C1 segment of cervical spinal cord (tissue), 14 donors: ENCODE results near the gene MEOX1.
"Not testable (repeated sequence)": the region's sequence is repeated elsewhere in the genome, so short reads cannot be mapped to it uniquely, and the experiment has no call there.

Source experiments
- DNase-seq, 14 donors: peaks; one replicate each; lab custom pipeline; 2025; lab: John Stamatoyannopoulos, UW

Gene MEOX1

DNA sequence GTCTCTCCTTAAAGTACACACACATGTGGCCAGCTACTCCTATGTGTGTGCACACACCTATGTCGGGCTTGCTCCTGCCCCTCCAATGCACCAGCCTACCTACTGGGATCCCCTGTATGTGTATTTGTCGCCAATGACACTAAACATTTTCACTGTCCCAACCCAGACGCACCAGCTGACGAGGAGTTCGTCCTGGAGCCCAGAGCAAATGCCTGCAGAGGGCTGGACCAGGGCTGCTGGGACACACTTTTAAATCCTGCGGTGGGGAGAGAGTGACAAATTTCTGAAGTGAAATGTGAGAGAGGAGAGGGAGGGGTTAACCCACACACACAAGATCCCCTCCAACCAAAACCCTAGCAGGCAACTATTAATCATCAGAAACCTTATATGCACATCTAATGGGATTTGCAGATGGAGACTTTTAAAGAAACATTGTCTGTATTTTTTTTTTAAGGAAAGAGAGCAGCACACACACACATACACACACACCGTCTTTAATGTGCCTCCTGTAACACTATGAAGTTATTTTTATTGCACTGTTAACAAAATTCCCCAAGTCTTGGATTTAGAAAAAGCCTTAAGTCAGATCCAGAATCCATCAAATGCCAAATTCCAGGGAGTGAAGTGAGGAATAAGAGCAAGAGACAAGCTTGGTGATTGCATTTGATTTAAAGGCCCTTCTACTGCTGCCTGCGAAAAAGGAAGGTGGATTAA lies at the start of gene MEOX1:
MEOX1 (minus strand) TSS at position 224 of the 714 bp plus-strand sequence. CDS start 388 bp downstream, outside the sequence.
- no peak for DNase-seq

DNA sequence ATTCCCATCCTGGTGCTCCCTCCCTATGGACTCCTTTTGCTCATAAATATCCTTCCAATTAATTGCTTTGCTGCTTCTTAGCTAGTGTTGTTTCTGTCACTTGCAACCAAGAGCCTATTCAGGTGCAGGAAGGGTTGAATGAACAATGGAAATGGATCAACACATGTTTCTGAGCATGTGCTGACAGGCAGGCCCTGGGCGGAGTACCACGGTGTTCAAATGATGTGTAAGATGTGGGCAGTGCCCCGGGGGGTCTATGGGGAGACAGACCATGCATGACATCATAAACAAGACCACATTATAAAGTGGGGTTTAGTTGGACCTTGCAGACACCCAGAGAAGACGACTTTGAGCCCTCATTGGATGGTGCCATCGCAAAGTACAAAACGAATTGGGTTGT lies 48.4 kb upstream of the MEOX1 start:
- no peak for DNase-seq

DNA sequence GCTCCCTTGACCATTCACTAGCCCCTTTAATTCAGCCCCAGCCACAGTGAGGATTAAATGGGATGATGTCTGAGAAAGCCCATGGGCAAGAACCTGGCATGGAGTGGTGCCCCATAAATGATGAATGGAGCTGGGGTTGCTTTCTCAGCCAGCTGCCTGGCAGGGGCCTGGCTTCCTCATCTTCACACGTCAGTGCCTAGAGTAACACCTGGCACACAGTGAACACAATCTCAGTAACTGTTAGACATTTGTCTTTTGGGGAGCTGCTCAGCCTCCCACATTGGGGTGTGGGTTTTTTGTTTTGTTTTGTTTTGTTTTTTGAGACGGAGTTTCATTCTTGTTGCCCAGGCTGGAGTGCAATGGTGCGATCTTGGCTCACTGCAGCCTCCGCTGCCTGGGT lies 47.5 kb upstream of the MEOX1 start:
- no peak for DNase-seq

GRCh38 chr17:43707184-43707583 lies 45.5 kb upstream of the MEOX1 start:
- DNase-seq = no peak

GRCh38 chr17:43706235-43706634 lies 44.5 kb upstream of the MEOX1 start:
- no peak for DNase-seq

- DNase-seq = no peak
Observed at GRCh38 chr17:43703630-43704029, 41.9 kb upstream of the MEOX1 start.

DNA sequence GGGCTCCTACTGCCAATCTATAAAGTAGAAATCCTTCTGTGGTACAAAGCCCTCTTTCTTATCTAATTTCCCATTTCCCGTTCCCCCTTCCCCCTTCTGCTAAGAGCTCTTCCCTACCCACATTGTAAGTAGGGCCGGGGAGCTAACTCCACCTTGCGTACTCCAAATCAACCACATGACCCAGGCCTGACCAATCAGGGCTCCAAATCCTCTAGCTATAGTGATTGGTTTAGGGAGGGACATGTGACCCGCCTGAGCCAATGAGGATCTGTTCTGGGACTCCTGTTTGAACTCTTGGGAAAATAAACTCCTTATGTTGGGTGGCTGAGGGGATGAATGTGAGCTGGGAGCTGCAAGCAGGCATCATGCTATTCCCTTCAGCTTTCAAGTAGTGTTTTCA lies 40.9 kb upstream of the MEOX1 start:
- DNase-seq = no peak

DNA sequence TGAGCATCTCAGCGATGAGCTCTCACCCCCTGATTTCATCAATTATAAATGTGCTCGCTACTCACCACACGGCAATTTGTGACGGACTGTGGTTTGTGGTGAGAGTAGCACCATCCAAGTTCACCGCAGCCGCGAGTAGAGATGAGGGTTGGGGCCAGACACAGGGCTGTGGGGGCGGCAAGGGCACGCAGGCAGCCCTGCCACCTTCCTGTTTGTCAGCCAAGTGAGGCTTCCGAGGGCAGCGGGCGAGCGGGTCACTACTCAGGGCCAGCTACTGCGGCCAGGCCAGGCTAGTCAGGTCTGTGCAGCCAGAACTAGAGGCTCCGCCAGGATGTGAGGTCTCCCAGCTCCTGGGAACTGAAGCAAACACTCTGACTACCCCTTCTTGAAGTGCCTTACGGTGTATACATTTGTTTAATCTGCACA lies 39.6 kb upstream of the MEOX1 start:
- no peak for DNase-seq

DNA sequence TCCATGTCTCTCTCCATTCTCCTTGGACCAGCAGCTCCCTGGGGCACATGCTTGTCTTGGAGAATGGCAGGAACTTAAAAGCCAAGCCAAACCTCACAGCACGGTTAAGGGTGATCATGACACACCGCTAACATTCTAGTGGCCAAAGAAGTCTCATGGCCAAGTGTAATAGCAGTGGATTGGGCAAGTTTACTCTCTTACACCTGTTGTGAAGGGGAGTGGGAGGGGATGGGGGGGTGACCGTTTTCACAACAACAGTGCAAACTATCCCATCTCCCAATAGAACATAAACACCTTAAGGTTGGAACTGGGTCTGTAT lies 37.7 kb upstream of the MEOX1 start:
- DNase-seq = no peak

- DNase-seq = no peak
Observed at GRCh38 chr17:43698678-43699437, 37.1 kb upstream of the MEOX1 start.

DNA sequence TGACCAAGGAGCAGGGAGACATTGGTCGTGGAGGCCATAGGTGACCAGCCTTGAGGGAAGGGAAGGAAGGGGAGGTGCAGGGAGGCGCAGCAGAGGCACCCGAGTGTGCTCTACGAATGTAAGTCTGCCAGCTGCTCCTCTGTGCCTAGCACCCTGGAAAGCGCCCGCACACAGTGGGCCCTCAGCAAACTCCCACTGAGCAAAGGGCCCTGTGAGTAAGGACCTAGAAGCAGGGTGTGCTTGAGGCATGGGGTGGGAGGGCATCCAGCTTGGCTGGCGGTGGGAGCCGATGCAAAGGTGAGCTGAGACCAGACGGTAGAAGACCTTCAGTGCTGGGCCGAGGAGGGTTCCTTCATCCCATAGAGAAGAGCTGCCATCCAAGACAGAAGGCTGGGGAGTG lies 36.2 kb upstream of the MEOX1 start:
- DNase-seq = no peak

DNA sequence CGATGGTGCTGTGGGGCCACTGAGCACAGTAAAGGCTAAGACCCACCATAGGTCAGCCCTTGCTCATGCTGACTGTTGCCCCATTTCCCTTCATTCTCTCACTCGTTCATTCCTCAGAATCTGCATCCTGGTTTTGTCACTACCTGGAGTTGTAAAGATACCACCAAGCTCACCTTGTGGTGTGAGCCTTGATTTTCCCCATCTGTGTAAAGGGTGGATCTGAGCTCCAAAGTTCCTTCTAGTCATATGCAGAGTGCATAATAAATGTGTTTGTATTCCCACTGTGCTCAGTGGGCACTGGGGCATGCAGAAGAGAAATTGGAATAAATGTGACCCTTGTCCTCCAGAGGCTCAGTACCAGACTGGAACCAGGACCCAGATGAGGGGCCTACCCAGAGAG lies 35.2 kb upstream of the MEOX1 start:
- DNase-seq = no peak

GRCh38 chr17:43695970-43696865 lies 34.5 kb upstream of the MEOX1 start:
- DNase-seq = peak in 1 of 14 donors; percentile 4

GRCh38 chr17:43694081-43694870 lies 32.6 kb upstream of the MEOX1 start:
- DNase-seq = peak in 12 of 14 donors; percentile 9 to 60 (median 28)

GRCh38 chr17:43691317-43691693 lies 29.6 kb upstream of the MEOX1 start:
- DNase-seq = peak in 1 of 14 donors; percentile 13

GRCh38 chr17:43690624-43691316 lies 29.0 kb upstream of the MEOX1 start:
- DNase-seq = no peak

- no peak for DNase-seq
Observed at GRCh38 chr17:43689814-43690213, 28.1 kb upstream of the MEOX1 start.

GRCh38 chr17:43689131-43689530 lies 27.4 kb upstream of the MEOX1 start:
- no peak for DNase-seq

- not testable (repeated sequence) for DNase-seq
Observed at GRCh38 chr17:43686957-43687356, 25.2 kb upstream of the MEOX1 start.

- no peak for DNase-seq
Observed at GRCh38 chr17:43683928-43684653, 22.4 kb upstream of the MEOX1 start.
